Right cardiac atrium (tissue), 5 donors: ENCODE data around the gene SEMA3A. TPM values are rescaled to one million over a fixed set of nuclear protein-coding genes. Genes with fewer than 3 reads are reported as not detected.

ENCODE experiments used
- ATAC-seq, 2 donors: fragments of 200-7000 bp; cut with Tn5 transposase; one replicate each; pipeline versions ENCODE4 v1.8.0 to v1.9.1; 2020; ENCODE audit warnings: moderate library complexity in 2 of 2, mild to moderate bottlenecking in 1 of 2
- DNase-seq, 3 donors: peaks; one replicate each; pipeline ENCODE4 v3.0.0-alpha.2; 2020
- H3K27ac ChIP-seq: one replicate; pipeline ENCODE4 v1.5.1; 2013; ENCODE audit warnings: mild to moderate bottlenecking, low read length, control low read depth, moderate library complexity
- H3K27me3 ChIP-seq: one replicate; pipeline ENCODE4 v1.6.1; 2013; ENCODE audit not compliant: control insufficient read depth, insufficient read depth
- H3K4me1 ChIP-seq: one replicate; pipeline ENCODE4 v1.6.1; 2013; ENCODE audit warnings: low read length; ENCODE audit not compliant: control insufficient read depth, insufficient read depth
- H3K4me3 ChIP-seq: one replicate; pipeline ENCODE4 v1.5.1; 2013; ENCODE audit warnings: low read length, control low read depth
- H3K9me3 ChIP-seq: one replicate; pipeline ENCODE4 v1.6.1; 2013; ENCODE audit warnings: low read length; ENCODE audit not compliant: control insufficient read depth
- WGBS: extraction: QIAGEN DNeasy Blood & Tissue Kit; methylation state at CpG from one replicate; pipeline ENCODE4 v1.1.7; 2013; 5-methylcytosine and 5-hydroxymethylcytosine counted together
- intact Hi-C, 4 donors: fragments of 100-400 bp; cut with DNase I; formaldehyde crosslinking; loops; one replicate each; pipeline versions ENCODE4 v1.11.0 to v1.14.0; 2022 to 2023
- polyA plus RNA-seq: library from polyadenylated mRNA; stranded (reverse); fragments of 200-250 nt; gene quantifications from one replicate; pipeline ENCODE4 v1.2.3, GENCODE V29; 2013
- total RNA-seq, 4 donors: library from RNA; stranded (reverse); fragmentation: NEBNext Ultra II Directional; extraction: Animal tissue kit (Norgen Biotek cat#: 25700); gene quantifications; one replicate each; pipeline ENCODE4 v1.2.1, GENCODE V29; 2021
- donor health status: healthy with polysubstance abuse.
- donor health status: DM: no; HTN: yes; CAD: no.
- donor health status: DM: no; HTN: no; CAD: no.
- donor health status: DM: no; HTN: yes; CAD: no; lungs with severe emphysema.
- donor health status: DM: yes; HTN: yes; CAD: no.

SEMA3A gene
- total and polyA plus RNA-seq, 5 donors: 1.2 to 22.4 (median 10.0) TPM

DNA sequence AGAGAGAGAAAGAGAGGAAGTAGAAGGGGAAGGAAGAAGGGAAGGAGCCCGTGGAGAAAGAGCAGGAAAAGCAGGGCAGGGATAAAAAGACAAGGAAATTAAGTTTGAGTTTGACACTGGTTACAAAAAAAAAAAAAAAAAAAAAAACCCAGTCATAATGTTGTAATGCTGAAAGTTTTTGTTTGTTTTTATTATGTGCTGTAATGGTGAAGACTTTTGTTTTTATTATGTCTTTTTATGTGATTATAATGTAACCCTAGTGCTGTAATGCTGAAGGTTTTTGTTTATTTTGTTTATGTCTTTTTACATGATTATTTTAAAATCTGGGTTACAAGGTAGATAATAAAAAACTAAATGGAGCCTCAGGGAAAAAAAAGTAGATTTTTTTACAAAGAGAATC is 184.8 kb downstream of the SEMA3A start:
- H3K4me3 ChIP-seq: no peak overlapping the region
- intact Hi-C loops: no loop called here
- H3K4me1 ChIP-seq: no peaks in the 10 kb centered on the region
- H3K9me3 ChIP-seq: no peaks in the 10 kb centered on the region
- no peaks in the 10 kb centered on the region for H3K27me3 ChIP-seq
- ATAC-seq: no peak
- no peak overlapping the region for H3K27ac ChIP-seq
- WGBS: 0% methylated on average over 1 of the region's 1 CpG
- DNase-seq: no peak

DNA sequence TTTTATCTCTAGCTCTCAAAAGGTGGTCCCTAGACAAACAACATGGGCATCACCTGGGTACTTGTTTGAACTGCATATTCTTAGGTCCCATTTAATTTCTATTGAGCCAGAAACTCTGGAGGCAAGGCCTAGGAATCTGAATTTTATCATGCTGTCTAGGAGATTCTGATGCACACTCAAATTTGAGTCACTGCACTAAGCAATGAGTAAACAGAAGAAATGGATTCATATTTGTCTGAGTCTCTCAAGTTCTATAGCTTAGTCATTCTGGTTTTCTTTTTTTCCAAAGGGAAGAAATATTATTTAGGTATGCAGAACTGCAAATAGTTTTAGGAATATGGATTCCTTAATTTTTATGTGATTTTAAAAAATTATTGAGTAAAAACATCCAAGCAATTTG is 185.5 kb downstream of the SEMA3A start:
- intact Hi-C loops: no loop called here
- no peaks in the 10 kb centered on the region for H3K27me3 ChIP-seq
- ATAC-seq (no peak), DNase-seq (no peak)
- H3K4me1 ChIP-seq: no peaks in the 10 kb centered on the region
- H3K4me3 ChIP-seq: no peak overlapping the region
- no peak overlapping the region for H3K27ac ChIP-seq
- no peaks in the 10 kb centered on the region for H3K9me3 ChIP-seq

DNA sequence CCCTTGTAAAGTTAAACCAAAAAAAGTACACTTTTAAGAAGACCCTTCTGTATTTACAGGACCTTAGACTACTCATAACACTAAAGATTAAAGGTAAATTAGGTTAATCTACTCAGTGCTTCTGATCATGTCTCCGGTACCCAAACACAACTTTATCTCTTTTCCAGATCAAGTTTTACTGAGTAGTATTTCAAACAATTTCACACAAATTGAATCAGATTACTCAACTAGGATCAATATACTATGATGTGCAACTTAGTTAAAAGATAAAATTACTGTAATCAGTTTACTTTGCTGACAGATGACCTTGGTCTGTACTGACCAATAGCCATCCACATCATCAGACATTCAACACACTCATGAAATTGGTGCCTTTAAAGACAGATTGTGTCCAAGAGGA is 191.4 kb downstream of the SEMA3A start:
- no peaks in the 10 kb centered on the region for H3K4me1 ChIP-seq
- intact Hi-C loops: no loop called here
- H3K4me3 ChIP-seq: no peak overlapping the region
- no peak for DNase-seq
- 97% methylated on average over 1 of the region's 1 CpG for WGBS
- H3K27ac ChIP-seq: no peak overlapping the region
- no peak for ATAC-seq
- H3K9me3 ChIP-seq: no peaks in the 10 kb centered on the region
- H3K27me3 ChIP-seq: no peaks in the 10 kb centered on the region

DNA sequence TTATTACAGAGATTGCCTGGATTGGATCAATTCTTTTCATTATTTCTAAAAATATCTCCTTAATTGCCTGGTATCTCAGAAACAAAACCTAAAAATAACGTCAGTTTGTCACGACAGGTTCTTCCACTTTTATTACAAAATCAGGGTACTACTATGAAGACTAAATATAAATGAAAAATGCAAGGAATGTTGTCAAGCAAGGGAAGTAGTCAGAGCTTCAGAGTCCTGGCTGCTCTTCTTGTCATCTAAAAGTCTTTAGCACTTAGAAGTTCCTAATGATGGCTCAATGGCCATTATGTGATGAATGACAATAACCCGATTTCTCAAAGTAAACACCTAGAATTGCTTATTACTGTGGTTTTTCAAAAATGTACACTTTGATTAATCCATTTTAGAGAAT is 192.2 kb downstream of the SEMA3A start:
- no peak for ATAC-seq
- intact Hi-C loops: no loop called here
- Histone ChIP-seq H3K4me3 (no peak overlapping the region), H3K27ac (no peak overlapping the region), H3K9me3 (no peaks in the 10 kb centered on the region), H3K4me1 (no peaks in the 10 kb centered on the region), H3K27me3 (no peaks in the 10 kb centered on the region)
- no peak for DNase-seq
- WGBS: 39% methylated on average over 3 of the region's 3 CpGs

DNA sequence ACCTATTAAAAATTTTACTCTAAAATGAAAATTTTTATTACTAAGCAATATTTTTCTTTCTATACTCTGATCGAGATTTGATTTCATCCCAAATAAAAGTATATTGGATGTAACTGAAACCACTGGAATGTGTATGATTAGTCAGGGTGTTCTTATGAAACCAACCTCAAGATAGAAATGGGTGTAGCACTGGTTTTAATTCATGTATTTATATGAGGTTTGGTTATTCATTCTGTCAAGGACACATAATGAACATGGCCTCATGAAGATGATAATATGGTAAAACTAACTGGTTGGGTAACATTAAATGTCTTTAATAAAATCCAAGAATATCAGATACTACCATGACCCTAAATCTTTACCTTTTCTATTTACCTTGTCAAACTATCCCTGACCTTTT is 197.7 kb downstream of the SEMA3A start:
- WGBS: 0% methylated on average over 1 of the region's 1 CpG
- no peak for ATAC-seq

DNA sequence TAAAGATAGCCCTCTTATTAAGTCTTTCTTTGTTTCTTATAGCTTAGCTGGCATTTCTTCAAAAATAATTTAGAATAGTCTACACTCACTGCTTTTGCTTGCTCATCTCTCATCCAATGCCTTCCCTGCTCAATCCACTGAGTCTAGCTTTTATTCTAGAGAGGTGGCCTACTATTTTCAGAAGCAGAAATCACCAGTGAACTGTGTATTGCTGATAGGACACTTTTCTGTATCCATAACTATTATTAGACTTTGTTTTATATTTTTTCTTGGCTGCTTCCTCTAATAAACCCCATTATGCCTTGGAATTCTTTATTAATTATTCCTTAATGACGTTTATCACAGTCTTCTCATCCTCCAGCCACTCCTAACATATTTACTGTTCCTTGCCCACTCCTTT is 206.8 kb downstream of the SEMA3A start:
- Histone ChIP-seq H3K9me3 (no peaks in the 10 kb centered on the region), H3K27me3 (no peaks in the 10 kb centered on the region), H3K4me1 (no peaks in the 10 kb centered on the region), H3K27ac (no peak overlapping the region), H3K4me3 (no peak overlapping the region)
- intact Hi-C loops: loop anchor here in 1 of 4 donors (10.0 kb wide), 1 partner anchor 197 kb away; no protein-coding TSS in a partner anchor
- DNase-seq (no peak), ATAC-seq (no peak)
- 62% methylated on average over 1 of the region's 1 CpG for whole genome bisulfite sequencing

More for the DNA sequence above, 197.7 kb downstream of the SEMA3A start:
- no peak overlapping the region for H3K4me3 ChIP-seq
- DNase-seq: no peak
- no peaks in the 10 kb centered on the region for H3K27me3 ChIP-seq
- no peaks in the 10 kb centered on the region for H3K9me3 ChIP-seq
- H3K4me1 ChIP-seq: no peaks in the 10 kb centered on the region
- H3K27ac ChIP-seq: no peak overlapping the region
- intact Hi-C loops: no loop called here

DNA sequence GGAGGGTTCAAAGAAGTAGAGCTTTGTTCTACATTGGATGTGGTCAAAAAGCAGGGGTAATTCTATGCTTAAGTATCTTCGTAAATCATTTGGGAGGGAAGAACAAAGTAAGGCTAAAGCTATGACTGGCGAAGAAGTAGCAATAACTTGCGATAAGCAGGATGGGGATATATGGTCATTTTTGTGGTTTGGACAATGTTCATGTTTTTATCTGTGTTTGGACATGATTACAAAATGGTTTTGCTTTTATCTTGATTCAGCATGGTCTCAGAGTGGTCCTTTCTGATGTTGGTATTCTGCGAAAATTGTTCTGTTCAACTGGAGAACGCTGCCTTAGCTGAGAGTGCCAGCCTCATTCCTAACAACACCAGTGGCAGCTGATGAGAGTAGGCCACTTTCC is 208.8 kb downstream of the SEMA3A start:
- H3K27me3 ChIP-seq: no peaks in the 10 kb centered on the region
- no peak overlapping the region for H3K4me3 ChIP-seq
- intact Hi-C loops: loop anchor here in 1 of 4 donors (10.0 kb wide), 1 partner anchor 199 kb away; no protein-coding TSS in a partner anchor
- WGBS: 93% methylated on average over 5 of the region's 5 CpGs
- no peak for DNase-seq
- no peaks in the 10 kb centered on the region for H3K4me1 ChIP-seq
- H3K27ac ChIP-seq: no peak overlapping the region
- H3K9me3 ChIP-seq: no peaks in the 10 kb centered on the region
- no peak for ATAC-seq

DNA sequence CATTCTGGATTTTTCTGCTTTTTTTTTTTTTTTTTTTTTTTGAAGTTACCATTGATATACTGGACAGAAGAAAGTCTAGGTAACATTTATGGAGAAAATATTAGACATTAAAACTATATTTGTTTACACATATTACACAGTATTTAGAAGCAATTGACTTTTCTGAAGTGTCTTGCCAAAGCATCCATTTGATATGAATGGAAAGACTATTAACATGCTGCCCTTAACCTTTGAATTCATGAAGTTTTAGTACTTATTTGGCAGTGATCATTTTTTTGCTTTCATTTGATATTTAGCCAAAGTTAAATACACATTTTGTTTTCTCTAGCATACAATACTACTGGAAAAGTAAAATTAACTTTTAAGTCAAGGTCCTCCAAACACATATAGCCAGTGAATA is 210.0 kb downstream of the SEMA3A start:
- DNase-seq (no peak), ATAC-seq (no peak)
- Histone ChIP-seq H3K4me1 (no peaks in the 10 kb centered on the region), H3K27me3 (no peaks in the 10 kb centered on the region), H3K4me3 (no peak overlapping the region), H3K9me3 (no peaks in the 10 kb centered on the region), H3K27ac (no peak overlapping the region)
- intact Hi-C loops: loop anchor here in 1 of 4 donors (10.0 kb wide), 1 partner anchor 200 kb away; no protein-coding TSS in a partner anchor

DNA sequence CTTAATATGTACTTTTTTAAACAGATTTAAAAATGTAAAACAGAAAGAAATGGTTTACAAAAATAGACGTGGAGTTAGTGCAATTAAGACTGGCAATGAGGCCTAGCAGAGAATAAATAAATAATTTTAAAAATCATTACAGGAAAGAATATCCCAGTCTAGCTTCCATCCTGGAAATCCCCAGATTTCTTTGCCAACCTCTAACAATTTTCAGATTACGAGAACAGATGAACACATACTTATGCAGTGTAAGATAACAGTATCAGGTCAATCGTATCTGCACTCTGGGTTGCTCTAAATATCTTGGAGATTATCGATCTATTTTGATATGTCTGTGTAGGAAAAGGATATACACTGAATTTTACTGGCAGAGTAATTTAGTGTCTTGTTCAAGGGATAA is 210.5 kb downstream of the SEMA3A start:
- ATAC-seq (no peak), DNase-seq (no peak)
- H3K27ac ChIP-seq: no peak overlapping the region
- H3K27me3 ChIP-seq: no peaks in the 10 kb centered on the region
- no peaks in the 10 kb centered on the region for H3K9me3 ChIP-seq
- H3K4me3 ChIP-seq: no peak overlapping the region
- 34% methylated on average over 4 of the region's 4 CpGs for WGBS
- intact Hi-C loops: loop anchor here in 1 of 4 donors (10.0 kb wide), 1 partner anchor 201 kb away; no protein-coding TSS in a partner anchor
- H3K4me1 ChIP-seq: no peaks in the 10 kb centered on the region

DNA sequence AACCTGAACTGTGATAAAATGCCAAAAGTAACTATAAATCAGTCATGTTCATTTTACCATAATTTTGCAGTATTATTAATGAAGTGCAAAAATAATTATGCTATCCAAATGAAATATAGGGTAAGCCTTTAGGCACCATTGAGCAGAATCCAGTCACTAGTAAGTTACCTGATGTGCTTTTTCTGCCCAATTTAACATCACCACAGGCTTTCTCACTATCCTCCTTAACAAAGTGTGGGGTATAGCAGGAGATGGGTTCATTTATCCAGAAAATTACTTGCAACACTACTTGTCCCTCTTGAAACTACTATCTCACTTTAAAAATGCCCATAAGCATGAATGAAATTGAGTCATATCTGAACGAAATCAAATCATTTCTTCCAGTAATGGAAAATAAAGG is 211.0 kb downstream of the SEMA3A start:
- H3K27ac ChIP-seq: no peak overlapping the region
- no peaks in the 10 kb centered on the region for H3K27me3 ChIP-seq
- H3K9me3 ChIP-seq: no peaks in the 10 kb centered on the region
- H3K4me1 ChIP-seq: no peaks in the 10 kb centered on the region
- no peak for ATAC-seq
- H3K4me3 ChIP-seq: no peak overlapping the region
- intact Hi-C loops: loop anchor here in 1 of 4 donors (10.0 kb wide), 1 partner anchor 201 kb away; no protein-coding TSS in a partner anchor
- DNase-seq: no peak
- 86% methylated on average over 1 of the region's 1 CpG for WGBS

DNA sequence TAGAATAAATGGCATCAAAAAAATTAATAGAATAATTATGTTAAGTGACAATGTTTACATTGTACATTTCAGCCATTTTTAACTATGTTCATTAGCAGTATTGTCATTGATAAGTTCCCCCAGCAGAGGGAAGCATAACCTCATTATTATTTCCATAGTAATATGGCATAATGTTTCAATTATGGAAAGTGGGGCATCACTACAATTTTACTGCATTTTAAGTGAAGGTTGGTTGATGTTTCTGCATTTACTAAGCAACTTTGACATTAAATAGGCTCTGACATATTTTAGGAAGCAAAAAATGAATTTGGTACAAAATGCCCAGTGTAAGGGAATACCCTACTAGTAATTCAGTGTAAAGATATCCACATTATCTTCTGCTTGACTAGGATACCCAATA is 218.3 kb downstream of the SEMA3A start:
- Histone ChIP-seq H3K4me3 (no peak overlapping the region), H3K4me1 (no peaks in the 10 kb centered on the region), H3K27ac (no peak overlapping the region), H3K9me3 (no peaks in the 10 kb centered on the region), H3K27me3 (no peaks in the 10 kb centered on the region)
- intact Hi-C loops: loop anchor here (5.0 to 10.0 kb wide), 5 partner anchors 208 to 1048 kb away; no protein-coding TSS in a partner anchor
- DNase-seq: no peak
- ATAC-seq: no peak

DNA sequence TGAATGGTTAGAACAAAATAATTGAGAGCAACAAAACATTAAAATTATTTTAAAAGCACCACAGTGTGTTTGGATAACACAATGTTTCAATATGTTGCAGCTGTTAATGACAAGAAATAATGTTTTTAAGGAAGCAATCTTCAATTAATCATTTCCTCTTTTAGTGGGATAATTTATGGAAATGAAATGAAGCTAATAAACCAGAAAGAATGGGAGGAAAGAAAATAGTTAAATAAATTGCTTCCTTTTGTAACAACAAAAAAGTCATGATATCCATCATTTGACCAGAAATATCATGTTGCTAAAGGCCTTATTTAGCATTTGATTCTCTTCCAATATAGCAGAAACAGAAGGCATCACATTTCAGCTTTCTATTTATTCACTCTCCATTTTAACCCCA is 224.5 kb downstream of the SEMA3A start:
- ATAC-seq (no peak), DNase-seq (no peak)
- no peaks in the 10 kb centered on the region for H3K4me1 ChIP-seq
- no peaks in the 10 kb centered on the region for H3K9me3 ChIP-seq
- no peak overlapping the region for H3K27ac ChIP-seq
- H3K27me3 ChIP-seq: no peaks in the 10 kb centered on the region
- intact Hi-C loops: loop anchor here in 3 of 4 donors (10.0 kb wide), 3 partner anchors 215 to 1055 kb away; no protein-coding TSS in a partner anchor
- H3K4me3 ChIP-seq: no peak overlapping the region
